OCI-LY7 (cell line): ENCODE data around the gene INPP4A.

Experiments used
- CTCF ChIP-seq: fragments of 200-600 bp; sonication (generic); conservative IDR thresholded peaks from 2 replicates; pipeline ENCODE4 v1.5.1; 2014; ENCODE audit warnings: mild to moderate bottlenecking, antibody characterized with exemption, low read length, moderate library complexity, mixed read lengths
- EZH2phosphoT487 ChIP-seq: fragments of 200-600 bp; sonication (generic); IDR thresholded peaks from 2 replicates; pipeline ENCODE4 v1.6.1; 2018; ENCODE audit warnings: low read depth, borderline replicate concordance, mild to moderate bottlenecking, mixed run types, antibody characterized with exemption, low read length, moderate library complexity, mixed read lengths

GRCh38 chr2:98484121-98484557 is 39.5 kb downstream of the INPP4A start:
- TF ChIP-seq CTCF = no peak
- no peak for TF ChIP-seq EZH2phosphoT487
